Measurements from ENCODE around the gene L3MBTL2. TPM values are rescaled to one million over a fixed set of nuclear protein-coding genes. Genes with fewer than 3 reads are reported as not detected.
A peak's percentile ranks its signal among the peaks of the same experiment; 100 is the strongest.

Gene L3MBTL2
- total RNA-seq, 1 donor = 32.0 TPM

- TF ChIP-seq CTCF (IDR thresholded peaks at IDR 0.05; ENCODE audit: insufficient read depth, low read depth, low read length) = no peak
- no peak for DNase-seq (ENCODE audit: low read depth)
- H3K4me3 ChIP-seq (ENCODE audit: low read depth, low read length) = no peak overlapping the region
These were observed 1.6 kb downstream of the L3MBTL2 start for GRCh38 chr22:41206719-41207118.

GRCh38 chr22:41215409-41215808 lies 10.3 kb downstream of the L3MBTL2 start:
- DNase-seq (ENCODE audit: low read depth) = no peak
- no peak overlapping the region for H3K4me3 ChIP-seq (ENCODE audit: low read depth, low read length)
- TF ChIP-seq CTCF (IDR thresholded peaks at IDR 0.05; ENCODE audit: insufficient read depth, low read depth, low read length) = no peak

GRCh38 chr22:41215926-41216325 lies 10.8 kb downstream of the L3MBTL2 start:
- no peak for DNase-seq (ENCODE audit: low read depth)
- TF ChIP-seq CTCF (IDR thresholded peaks at IDR 0.05; ENCODE audit: insufficient read depth, low read depth, low read length) = no peak
- peak overlapping the region; percentile 26 for H3K4me3 ChIP-seq (ENCODE audit: low read depth, low read length)

GRCh38 chr22:41216984-41217383 lies 11.9 kb downstream of the L3MBTL2 start:
- TF ChIP-seq CTCF (IDR thresholded peaks at IDR 0.05; ENCODE audit: insufficient read depth, low read depth, low read length) = no peak
- peak; percentile 57 for DNase-seq (ENCODE audit: low read depth)
- peak overlapping the region; percentile 29 for H3K4me3 ChIP-seq (ENCODE audit: low read depth, low read length)

GRCh38 chr22:41217553-41218157 lies 12.5 kb downstream of the L3MBTL2 start:
- H3K4me3 ChIP-seq (ENCODE audit: low read depth, low read length) = peak overlapping the region; percentile 29
- DNase-seq (ENCODE audit: low read depth) = peak; percentile 93
- TF ChIP-seq CTCF (IDR thresholded peaks at IDR 0.05; ENCODE audit: insufficient read depth, low read depth, low read length) = no peak

GRCh38 chr22:41222846-41223507 lies 17.9 kb downstream of the L3MBTL2 start:
- no peak for DNase-seq (ENCODE audit: low read depth)
- no peak for TF ChIP-seq CTCF (IDR thresholded peaks at IDR 0.05; ENCODE audit: insufficient read depth, low read depth, low read length)
- H3K4me3 ChIP-seq (ENCODE audit: low read depth, low read length) = no peak overlapping the region
